ENCODE results near the gene SRSF12. TPM values are rescaled to one million over a fixed set of nuclear protein-coding genes. Genes with fewer than 3 reads are reported as not detected.

SRSF12 gene
- total and polyA plus RNA-seq, 9 of the 15 experiments (the other 6 are each of a cell fraction or from before 2014, with no cell fraction given) = not detected

DNA sequence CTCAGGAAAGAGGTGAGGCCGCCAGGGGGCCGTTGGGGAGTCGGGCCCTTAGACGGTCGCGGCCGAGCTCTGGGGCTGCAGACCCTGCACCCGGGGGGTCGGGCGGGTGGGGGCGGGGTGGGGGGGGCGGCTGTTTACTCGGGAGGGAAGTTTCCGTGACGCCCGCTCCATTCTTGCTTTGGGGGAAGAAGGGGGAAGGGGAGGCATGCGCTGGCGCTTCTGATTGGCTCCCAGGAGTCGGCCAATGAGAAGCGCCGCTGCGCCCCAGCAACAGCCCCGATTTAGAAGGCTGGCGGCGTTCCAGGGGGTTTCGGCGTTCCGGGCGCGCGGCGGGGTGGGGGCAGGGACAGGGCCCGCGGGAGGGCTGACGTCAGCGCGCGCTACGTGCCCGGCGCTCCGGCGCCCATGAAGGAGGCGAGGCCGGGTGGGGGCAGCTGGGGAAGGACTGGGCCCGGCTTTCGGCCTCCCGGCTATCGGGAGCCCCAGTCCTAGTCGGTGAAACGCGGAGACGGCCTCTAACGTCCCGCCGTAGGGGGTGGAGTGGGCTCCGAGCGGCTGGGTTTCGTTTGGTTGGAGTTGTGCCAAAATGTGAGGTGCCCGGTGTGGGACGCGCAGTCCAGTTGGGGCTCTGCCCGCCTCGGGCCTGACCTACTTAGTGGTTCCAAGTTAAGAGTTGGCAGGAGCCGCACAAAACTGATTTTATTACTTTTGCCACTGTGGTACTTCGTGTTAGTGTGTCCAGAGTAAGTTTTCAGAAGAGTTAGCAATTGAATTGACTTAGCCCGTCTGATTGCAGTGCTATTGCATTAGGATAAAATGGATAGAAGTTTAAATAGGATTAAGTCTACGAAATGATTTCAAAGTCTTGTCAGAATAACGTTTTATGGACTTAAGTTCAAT lies 36.2 kb downstream of the SRSF12 start (continued):
- TF ChIP-seq NONO (IDR thresholded peaks at IDR 0.05; ENCODE audit: low read depth in 2 of 2, low read length in 1 of 2) = no peak
- 0 out of 2 replicates have a peak, but pooled peaks have one; percentile 29 for TF ChIP-seq SMARCE1 (IDR thresholded peaks at IDR 0.05)
- no peak for TF ChIP-seq ELF1 (tag; IDR thresholded peaks at IDR 0.05)
- TF ChIP-seq CC2D1A (IDR thresholded peaks at IDR 0.05) = no peak
- TF ChIP-seq, protein P1, sequence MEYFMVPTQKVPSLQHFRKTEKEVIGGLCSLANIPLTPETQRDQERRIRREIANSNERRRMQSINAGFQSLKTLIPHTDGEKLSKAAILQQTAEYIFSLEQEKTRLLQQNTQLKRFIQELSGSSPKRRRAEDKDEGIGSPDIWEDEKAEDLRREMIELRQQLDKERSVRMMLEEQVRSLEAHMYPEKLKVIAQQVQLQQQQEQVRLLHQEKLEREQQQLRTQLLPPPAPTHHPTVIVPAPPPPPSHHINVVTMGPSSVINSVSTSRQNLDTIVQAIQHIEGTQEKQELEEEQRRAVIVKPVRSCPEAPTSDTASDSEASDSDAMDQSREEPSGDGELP (CRISPR knock-in tag; IDR thresholded peaks at IDR 0.05; ENCODE audit: borderline replicate concordance) = peak; percentile 76; the same call in 1 of the 2 replicates
- no peak for TF ChIP-seq SPI1 (IDR thresholded peaks at IDR 0.05; ENCODE audit: borderline replicate concordance, low read depth, low read length)
- no peak for TF ChIP-seq SMARCA5 (IDR thresholded peaks at IDR 0.05)
- 0 out of 2 replicates have a peak, but pooled peaks have one; percentile 56 for TF ChIP-seq SMARCC2 (IDR thresholded peaks at IDR 0.05; ENCODE audit: low read depth)
- TF ChIP-seq, protein P2, sequence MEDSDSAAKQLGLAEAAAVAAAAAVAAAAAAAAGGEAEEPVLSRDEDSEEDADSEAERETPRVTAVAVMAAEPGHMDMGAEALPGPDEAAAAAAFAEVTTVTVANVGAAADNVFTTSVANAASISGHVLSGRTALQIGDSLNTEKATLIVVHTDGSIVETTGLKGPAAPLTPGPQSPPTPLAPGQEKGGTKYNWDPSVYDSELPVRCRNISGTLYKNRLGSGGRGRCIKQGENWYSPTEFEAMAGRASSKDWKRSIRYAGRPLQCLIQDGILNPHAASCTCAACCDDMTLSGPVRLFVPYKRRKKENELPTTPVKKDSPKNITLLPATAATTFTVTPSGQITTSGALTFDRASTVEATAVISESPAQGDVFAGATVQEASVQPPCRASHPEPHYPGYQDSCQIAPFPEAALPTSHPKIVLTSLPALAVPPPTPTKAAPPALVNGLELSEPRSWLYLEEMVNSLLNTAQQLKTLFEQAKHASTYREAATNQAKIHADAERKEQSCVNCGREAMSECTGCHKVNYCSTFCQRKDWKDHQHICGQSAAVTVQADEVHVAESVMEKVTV (CRISPR knock-in tag; IDR thresholded peaks at IDR 0.05) = no peak
- no peak for TF ChIP-seq XRCC4 (IDR thresholded peaks at IDR 0.05; ENCODE audit: extremely low read depth, insufficient read depth, insufficient read length)
- peak; percentile 72; the same call in 1 of the 2 replicates for TF ChIP-seq JUN (IDR thresholded peaks at IDR 0.05; ENCODE audit: borderline replicate concordance, low read depth, low read length)
- no peak; the same call in 1 of the 2 replicates for TF ChIP-seq JUN (CRISPR knock-in tag; IDR thresholded peaks at IDR 0.05; ENCODE audit: borderline replicate concordance)
- TF ChIP-seq, protein P3, sequence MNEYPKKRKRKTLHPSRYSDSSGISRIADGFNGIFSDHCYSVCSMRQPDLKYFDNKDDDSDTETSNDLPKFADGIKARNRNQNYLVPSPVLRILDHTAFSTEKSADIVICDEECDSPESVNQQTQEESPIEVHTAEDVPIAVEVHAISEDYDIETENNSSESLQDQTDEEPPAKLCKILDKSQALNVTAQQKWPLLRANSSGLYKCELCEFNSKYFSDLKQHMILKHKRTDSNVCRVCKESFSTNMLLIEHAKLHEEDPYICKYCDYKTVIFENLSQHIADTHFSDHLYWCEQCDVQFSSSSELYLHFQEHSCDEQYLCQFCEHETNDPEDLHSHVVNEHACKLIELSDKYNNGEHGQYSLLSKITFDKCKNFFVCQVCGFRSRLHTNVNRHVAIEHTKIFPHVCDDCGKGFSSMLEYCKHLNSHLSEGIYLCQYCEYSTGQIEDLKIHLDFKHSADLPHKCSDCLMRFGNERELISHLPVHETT (CRISPR knock-in tag; conservative IDR thresholded peaks at IDR 0.05 in 1 of 2, IDR thresholded peaks at IDR 0.05 in 1 of 2) = peak in 1 of 2 experiments; percentile 83; a peak in 2 of 4 replicates
- TF ChIP-seq, protein P4, sequence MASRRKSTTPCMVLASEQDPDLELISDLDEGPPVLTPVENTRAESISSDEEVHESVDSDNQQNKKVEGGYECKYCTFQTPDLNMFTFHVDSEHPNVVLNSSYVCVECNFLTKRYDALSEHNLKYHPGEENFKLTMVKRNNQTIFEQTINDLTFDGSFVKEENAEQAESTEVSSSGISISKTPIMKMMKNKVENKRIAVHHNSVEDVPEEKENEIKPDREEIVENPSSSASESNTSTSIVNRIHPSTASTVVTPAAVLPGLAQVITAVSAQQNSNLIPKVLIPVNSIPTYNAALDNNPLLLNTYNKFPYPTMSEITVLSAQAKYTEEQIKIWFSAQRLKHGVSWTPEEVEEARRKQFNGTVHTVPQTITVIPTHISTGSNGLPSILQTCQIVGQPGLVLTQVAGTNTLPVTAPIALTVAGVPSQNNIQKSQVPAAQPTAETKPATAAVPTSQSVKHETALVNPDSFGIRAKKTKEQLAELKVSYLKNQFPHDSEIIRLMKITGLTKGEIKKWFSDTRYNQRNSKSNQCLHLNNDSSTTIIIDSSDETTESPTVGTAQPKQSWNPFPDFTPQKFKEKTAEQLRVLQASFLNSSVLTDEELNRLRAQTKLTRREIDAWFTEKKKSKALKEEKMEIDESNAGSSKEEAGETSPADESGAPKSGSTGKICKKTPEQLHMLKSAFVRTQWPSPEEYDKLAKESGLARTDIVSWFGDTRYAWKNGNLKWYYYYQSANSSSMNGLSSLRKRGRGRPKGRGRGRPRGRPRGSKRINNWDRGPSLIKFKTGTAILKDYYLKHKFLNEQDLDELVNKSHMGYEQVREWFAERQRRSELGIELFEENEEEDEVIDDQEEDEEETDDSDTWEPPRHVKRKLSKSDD (conservative IDR thresholded peaks at IDR 0.05; ENCODE audit: low read length) = no peak
- TF ChIP-seq, protein P5, sequence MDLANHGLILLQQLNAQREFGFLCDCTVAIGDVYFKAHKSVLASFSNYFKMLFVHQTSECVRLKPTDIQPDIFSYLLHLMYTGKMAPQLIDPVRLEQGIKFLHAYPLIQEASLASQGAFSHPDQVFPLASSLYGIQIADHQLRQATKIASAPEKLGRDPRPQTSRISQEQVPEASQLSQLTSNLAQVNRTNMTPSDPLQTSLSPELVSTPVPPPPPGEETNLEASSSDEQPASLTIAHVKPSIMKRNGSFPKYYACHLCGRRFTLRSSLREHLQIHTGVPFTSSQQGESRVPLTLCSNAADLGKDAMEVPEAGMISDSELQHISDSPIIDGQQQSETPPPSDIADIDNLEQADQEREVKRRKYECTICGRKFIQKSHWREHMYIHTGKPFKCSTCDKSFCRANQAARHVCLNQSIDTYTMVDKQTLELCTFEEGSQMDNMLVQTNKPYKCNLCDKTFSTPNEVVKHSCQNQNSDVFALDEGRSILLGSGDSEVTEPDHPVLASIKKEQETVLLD (IDR thresholded peaks at IDR 0.05) = peak; percentile 72; the same call in 1 of the 2 replicates
- 0 out of 2 replicates have a peak, but pooled peaks have one; percentile 33 for TF ChIP-seq ARID1B (IDR thresholded peaks at IDR 0.05)
- no peak for TF ChIP-seq NFE2L1 (tag; IDR thresholded peaks at IDR 0.05; ENCODE audit: borderline replicate concordance, low read depth)

All from K562 (cell line).